Omental fat pad (tissue), 4 donors: ENCODE results near the gene AMN. TPM values are rescaled to one million over a fixed set of nuclear protein-coding genes. Genes with fewer than 3 reads are reported as not detected.

Experiments used
- ATAC-seq: fragments of 150-250 bp; one replicate; pipeline ENCODE4 v1.9.1; 2016; ENCODE audit warnings: mild to moderate bottlenecking, moderate library complexity; ENCODE audit not compliant: low FRiP score
- DNase-seq: peaks from one replicate; pipeline ENCODE4 v3.0.0-alpha.2; 2019; ENCODE audit warnings: low spot score
- CTCF ChIP-seq, 3 donors: fragments of 450-650 bp; IDR thresholded peaks; one replicate each; pipeline ENCODE4 v1.5.1; 2016 to 2017; ENCODE audit warnings: antibody characterized with exemption in 3 of 3, mild to moderate bottlenecking in 3 of 3, moderate library complexity in 2 of 3
- total RNA-seq, 4 donors: library from RNA; depleted of rRNA; stranded (reverse); fragments of >200 nt; gene quantifications; one replicate each; pipeline ENCODE4 v1.1.0, GENCODE V29; 2016

AMN gene
- total RNA-seq, 4 donors from 2014 or later = 0.72 to 2.7 (median 1.7) TPM

- ATAC-seq (no peak), DNase-seq (no peak)
- TF ChIP-seq CTCF (IDR thresholded peaks at IDR 0.05) = no peak
Observed at GRCh38 chr14:102909462-102909861, 13.0 kb upstream of the AMN start.

- no peak for ATAC-seq
- no peak for TF ChIP-seq CTCF (IDR thresholded peaks at IDR 0.05)
- DNase-seq = no peak
Observed at GRCh38 chr14:102909911-102910310, 12.6 kb upstream of the AMN start.

- TF ChIP-seq CTCF (IDR thresholded peaks at IDR 0.05) = no peak
- no peak for DNase-seq
- no peak for ATAC-seq
Observed at GRCh38 chr14:102910442-102910841, 12.0 kb upstream of the AMN start.

- no peak for ATAC-seq
- TF ChIP-seq CTCF (IDR thresholded peaks at IDR 0.05) = no peak
- no peak for DNase-seq
Observed at GRCh38 chr14:102911541-102911951, 10.9 kb upstream of the AMN start.

GRCh38 chr14:102911991-102912761 lies 10.3 kb upstream of the AMN start:
- no peak for ATAC-seq
- no peak for TF ChIP-seq CTCF (IDR thresholded peaks at IDR 0.05)
- DNase-seq = no peak

- TF ChIP-seq CTCF (IDR thresholded peaks at IDR 0.05) = no peak
- ATAC-seq = no peak
- no peak for DNase-seq
Observed at GRCh38 chr14:102913341-102914211, 8.9 kb upstream of the AMN start.
